ENCODE measurements around the gene SOCS6.

DNA sequence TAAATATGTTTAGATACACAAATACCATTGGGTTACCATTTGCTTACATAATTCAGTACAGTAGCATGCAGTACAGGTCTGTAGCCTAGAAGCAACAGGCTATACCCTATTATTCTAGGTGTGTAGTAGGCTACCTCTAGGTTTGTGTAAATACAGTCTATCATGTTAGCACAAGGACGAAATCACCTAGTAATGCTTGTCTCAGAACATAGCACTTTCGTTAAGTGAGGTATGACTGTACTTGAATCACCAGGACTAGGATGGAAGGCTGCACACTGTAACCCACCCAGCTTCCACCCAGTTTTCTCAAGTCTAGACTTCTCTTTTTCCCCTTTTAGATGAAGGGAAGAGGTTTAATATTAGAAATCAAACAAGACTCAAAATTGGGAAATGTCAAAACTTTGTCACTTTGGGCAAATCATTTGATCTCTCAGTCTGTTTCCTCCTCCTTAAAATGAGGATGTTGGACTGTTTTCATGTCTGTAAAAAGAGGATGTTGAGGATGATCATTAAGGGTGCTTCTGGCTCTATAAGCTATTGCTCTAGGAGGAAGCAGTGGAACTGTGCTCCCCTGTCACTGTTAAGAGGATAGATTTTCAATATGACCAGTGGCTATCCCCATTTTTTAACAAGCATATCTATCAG lies 3.7 kb upstream of the SOCS6 start:
- TF ChIP-seq, protein P1, sequence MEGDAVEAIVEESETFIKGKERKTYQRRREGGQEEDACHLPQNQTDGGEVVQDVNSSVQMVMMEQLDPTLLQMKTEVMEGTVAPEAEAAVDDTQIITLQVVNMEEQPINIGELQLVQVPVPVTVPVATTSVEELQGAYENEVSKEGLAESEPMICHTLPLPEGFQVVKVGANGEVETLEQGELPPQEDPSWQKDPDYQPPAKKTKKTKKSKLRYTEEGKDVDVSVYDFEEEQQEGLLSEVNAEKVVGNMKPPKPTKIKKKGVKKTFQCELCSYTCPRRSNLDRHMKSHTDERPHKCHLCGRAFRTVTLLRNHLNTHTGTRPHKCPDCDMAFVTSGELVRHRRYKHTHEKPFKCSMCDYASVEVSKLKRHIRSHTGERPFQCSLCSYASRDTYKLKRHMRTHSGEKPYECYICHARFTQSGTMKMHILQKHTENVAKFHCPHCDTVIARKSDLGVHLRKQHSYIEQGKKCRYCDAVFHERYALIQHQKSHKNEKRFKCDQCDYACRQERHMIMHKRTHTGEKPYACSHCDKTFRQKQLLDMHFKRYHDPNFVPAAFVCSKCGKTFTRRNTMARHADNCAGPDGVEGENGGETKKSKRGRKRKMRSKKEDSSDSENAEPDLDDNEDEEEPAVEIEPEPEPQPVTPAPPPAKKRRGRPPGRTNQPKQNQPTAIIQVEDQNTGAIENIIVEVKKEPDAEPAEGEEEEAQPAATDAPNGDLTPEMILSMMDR (IDR thresholded peaks at IDR 0.05; ENCODE audit: poor library complexity) = no peak
- TF ChIP-seq EZH2 (IDR thresholded peaks at IDR 0.05; ENCODE audit: borderline replicate concordance) = no peak
- TF ChIP-seq EZH2phosphoT487 (IDR thresholded peaks at IDR 0.05; ENCODE audit: low read depth, severe bottlenecking, unreplicated experiment) = no peak
